GM19328 (cell line): ENCODE results near the gene ZBTB5.
"Not testable (repeated sequence)": the region's sequence is repeated elsewhere in the genome, so short reads cannot be mapped to it uniquely, and the experiment has no call there.

Experiments
- ATAC-seq: cut with Tn5 transposase; IDR thresholded peaks from one replicate; pipeline ENCODE4 v1.9.1; 2021; ENCODE audit warnings: mild to moderate bottlenecking, moderate library complexity; ENCODE audit not compliant: unreplicated experiment

ZBTB5 gene

DNA sequence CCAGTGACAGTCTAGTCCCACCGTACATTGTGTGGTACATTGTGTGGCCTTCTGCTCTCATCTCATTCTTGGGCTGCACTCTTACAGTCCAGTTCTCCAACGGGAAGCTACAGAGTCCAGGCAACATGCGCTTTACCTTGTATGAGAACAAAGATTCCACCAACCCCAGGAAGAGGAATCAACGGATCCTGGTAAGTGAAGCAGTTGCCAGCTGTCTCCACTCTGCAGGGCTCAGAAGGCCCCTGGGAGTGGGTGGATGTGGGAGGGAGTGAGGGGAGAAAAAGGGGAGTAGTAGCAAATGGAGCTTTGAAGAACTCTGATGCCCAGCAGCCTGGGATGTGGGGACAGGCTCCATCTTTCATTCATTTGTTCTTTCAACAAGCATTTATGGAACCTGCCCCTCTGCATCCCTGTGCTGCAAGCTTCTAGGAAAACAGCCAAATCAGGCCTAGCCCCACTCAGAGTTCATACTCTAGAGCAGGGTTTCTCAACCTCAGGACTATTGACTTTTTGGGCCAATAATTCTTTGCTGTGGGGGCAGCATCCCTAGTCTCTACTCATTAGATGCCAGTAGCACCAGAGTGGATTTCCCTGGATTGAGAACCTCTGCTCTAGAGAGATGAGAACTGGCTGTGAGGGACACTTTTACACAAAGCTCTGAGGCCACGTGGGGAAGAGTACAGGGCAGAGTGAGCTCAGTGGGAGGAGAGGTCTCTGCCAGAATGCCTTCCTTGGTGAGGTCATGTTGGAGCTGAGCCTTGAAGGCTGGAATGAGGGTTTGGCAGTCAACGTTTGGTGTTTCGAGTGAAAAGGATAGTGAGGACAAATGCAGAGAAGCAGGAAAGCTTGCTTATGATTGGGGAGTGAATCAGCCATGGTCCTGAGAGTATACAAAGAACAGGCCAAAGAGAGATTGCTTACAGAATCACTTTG is 21.6 kb upstream of the ZBTB5 start:
- ATAC-seq: no peak

DNA sequence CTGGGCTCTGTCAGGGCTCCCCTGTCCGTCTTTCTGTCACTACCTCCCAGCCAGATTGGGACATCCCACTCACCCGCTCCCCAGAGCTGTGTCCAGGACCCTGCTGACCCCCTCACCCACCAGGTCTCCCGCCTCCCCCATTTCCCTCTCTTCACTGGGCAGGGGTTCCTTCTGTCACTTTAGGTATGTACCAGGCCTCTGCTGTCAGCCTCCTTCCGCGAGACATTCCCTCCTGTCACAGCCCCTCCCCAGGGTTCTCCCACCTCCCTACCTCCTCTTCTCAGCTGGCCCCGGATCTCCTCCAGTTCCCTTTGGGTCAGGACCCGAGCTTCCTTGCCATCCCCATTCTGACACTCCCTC is 21.0 kb upstream of the ZBTB5 start:
- ATAC-seq: no peak

DNA sequence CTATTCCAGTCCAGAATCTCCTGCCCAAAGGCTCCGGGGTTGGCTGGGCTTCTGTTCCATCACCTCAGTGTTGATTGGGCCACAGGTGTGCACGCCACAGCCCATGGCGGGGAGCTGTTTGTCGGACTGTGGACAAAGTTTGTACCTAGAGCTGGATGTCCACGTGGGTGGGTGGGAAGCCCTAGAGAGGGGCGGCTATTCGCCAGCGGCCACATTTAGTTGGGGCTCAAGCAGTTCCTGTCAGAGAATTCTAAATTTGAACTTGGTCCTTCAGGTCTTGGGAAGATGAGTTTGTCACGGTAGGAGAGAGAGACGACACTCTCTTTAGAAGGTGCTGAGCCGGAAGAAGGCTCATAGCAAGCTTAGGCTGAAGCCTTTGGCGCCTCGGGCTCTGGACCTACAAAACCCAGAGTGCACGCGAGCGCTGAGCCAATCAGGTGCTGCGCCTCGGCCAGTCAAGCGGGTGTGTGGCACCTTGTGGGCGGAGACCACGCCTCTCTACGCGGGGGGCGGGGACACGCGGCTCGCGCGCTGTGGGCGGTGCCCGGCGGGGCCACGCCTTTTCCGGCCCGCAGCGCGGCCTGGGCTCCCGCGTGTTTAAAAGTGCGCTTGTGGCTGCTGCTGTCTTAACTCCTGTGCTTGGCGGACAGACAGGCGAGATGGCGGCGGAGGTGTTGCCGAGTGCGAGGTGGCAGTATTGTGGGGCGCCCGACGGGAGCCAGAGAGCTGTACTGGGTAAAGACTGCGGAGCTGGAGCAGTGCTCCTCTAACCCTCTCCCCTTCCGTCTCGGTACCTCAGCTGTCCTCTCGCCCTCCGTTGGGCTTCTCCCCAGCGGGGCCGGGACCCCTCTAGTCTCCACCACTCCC is 20.4 kb upstream of the ZBTB5 start, which contains the start of gene POLR1E:
POLR1E (plus strand) TSS at position 560 of the 867 bp plus-strand sequence; CDS start at position 660, 100 bp downstream.
- ATAC-seq: peak; percentile 96

DNA sequence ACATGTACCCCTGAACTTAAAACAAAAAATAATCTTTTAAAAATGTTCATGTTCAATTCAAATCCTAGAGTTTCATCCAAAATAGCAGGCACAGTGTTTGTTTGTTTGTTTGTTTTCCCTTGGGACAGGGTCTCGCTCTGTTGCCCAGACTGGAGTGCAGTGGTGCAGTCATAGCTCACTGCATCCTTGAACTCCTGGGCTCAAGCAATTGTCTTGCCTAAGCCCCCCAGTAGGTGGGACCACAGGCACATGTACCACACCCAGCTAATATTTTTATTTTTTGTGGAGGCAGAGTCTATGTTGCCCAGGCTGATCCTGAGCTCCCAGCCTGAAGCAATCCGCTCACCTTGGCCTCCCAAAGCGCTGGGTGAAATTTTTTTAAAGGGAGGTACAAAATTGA is 15.5 kb upstream of the ZBTB5 start:
- no peak for ATAC-seq

DNA sequence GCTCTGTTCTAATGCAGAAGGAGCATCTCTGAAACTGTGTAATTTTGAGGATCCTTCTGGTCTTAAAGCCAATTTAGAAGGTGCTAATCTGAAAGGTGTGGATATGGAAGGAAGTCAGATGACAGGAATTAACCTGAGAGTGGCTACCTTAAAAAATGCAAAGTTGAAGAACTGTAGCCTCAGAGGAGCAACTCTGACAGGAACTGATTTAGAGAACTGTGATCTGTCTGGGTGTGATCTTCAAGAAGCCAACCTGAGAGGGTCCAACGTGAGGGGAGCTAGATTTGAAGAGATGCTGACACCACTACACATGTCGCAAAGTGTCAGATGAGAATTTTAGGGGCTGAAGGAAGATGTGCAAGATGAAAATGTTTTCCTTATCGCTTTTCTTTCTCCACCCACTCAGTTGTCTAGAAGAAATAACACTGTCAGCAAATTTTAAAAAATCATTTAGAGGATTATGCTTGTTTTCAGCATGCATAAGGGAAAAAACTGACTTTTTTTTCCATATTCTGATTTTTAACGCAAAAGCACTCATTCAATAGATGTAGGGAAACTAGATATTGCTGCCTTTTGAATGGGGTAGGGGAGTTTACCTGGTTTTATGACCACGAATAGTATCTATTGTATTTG is 12.9 kb upstream of the ZBTB5 start:
- ATAC-seq: not testable (repeated sequence)

DNA sequence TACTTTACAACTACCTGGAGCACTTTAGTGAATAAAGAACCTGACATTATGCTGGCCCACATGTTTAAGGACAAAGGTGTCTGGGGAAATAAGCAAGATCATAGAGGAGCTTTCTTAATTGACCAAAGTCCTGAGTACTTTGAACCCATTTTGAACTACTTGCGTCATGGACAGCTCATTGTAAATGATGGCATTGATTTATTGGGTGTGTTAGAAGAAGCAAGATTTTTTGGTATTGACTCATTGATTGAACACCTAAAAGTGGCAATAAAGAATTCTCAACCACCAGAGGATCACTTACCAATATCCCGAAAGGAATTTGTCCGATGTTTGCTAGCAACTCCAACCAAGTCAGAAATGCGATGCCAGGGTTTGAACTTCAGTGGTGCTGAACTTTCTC is 12.2 kb upstream of the ZBTB5 start:
- ATAC-seq: not testable (repeated sequence)

DNA sequence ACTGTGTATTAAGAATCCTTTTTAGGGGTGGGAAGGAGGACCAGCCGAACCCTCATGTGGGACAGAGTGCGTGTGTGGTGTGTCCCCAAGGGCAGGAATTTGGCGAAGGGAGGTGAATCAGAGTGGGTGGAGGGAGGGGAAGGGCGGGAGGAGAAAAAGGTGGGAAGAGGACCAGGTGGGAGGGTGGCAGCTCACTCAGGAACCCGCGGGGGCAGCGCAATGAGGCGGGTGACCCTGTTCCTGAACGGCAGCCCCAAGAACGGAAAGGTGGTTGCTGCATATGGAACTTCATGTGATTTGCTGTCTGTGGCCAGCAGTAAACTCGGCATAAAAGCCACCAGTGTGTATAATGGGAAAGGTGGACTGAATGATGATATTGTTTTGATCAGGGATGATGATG is 11.7 kb upstream of the ZBTB5 start:
- ATAC-seq: no peak

DNA sequence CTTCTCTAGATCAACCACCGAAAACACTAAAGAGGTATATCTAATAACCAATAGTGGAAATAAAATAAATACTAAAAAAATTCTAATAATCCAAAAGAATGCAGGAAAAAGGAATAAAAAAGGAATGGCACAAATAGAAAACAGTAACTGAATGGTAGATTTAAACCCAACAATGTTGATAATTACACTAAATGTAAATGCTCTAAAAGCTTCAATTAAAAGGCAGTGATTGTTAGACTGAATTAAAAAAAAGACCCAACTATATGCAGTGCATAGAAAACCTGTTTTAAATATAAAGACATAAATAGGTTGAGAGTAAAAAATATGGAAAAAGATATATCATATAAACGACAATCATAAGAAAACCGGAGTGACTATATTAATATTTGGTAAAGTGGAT is 9.2 kb upstream of the ZBTB5 start:
- ATAC-seq: no peak

DNA sequence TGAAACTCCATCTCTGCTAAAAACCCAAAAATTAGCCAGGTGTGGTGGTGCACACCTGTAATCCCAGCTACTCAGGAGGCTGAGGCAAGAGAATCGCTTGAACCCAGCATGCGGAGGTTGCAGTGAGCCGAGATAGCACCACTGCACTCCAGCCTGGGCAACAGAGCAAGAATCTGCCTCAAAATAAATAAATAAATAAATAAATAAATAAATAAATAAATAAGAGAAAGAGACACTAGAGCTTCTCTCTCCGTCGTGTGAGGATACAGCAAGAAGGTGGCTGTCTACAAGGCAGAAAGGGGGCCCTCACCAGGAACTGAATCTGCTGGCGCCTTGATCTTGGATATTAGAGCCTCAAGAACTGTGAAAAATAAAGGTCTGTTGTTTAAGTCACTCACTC is 8.7 kb upstream of the ZBTB5 start:
- not testable (repeated sequence) for ATAC-seq

DNA sequence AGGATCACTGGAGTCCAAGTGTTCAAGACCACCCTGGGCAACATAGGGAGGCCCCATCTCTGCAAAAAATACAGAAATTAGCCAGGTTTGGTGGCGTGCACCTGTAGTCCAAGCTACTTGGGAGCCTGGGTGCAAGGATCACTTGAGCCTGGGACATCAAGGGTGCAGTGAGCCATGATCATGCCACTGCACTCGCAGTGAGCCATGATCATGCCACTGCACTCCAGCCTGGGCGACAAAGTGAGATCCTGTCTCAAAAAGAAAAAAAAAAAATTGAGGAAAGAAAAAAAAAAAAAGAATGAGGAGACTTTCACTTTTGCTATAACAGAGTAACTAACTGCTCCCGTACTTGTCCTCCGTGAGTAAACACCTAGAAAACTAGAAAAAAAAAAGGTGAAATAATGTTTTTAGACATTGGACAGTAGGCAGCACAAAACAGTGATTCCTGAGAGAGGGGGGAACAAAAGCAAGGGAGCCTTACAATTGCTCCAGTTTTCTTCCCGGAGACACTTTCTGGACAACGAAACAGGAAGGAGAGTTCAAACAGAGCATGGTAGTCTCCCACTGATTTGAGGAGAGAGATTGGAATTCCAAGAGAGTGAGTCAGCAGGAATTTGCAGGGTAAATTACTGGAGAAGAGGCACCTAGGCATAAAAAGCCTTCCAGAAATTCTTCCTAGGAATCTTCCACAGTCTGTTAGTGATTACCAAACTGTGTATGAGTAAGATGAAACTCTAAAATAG is 6.9 kb upstream of the ZBTB5 start:
- ATAC-seq: no peak

DNA sequence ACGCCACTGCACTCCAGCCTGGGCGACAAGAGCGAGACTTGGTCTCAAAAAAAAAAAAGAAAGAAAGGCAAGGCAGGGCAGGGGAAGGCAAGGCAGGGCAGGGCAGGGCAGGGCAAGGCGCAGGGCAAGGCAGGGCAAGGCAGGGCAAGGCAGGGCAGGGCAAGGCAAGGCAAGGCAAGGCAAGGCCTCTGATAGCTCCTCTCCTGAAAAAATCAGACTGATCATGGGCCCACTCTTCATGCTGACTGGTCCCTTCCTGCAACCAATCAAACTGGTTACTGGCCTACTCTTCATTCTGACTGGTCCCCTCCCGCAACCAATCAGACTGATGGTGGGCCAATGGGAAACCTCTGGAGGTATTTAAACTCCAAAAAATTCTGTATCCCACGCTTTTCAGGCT is 3.4 kb upstream of the ZBTB5 start:
- ATAC-seq: no peak

DNA sequence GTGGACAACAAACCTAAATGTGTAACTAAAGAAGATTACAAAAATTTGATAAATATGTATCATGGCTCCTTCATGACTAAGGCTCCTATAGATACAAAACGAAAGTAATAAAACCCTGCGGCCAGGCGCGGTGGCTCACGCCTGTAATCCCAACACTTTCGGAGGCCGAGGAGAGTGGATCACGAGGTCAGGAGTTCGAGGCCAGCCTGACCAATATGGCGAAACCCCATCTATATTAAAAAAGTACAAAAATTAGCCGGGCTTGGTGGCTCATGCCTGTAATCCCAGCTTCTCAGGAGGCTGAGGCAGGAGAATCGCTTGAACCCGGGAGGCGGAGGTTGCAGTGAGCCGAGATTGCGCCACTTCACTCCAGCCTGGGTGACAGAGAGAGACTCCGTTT is 2.3 kb upstream of the ZBTB5 start:
- ATAC-seq: not testable (repeated sequence)

DNA sequence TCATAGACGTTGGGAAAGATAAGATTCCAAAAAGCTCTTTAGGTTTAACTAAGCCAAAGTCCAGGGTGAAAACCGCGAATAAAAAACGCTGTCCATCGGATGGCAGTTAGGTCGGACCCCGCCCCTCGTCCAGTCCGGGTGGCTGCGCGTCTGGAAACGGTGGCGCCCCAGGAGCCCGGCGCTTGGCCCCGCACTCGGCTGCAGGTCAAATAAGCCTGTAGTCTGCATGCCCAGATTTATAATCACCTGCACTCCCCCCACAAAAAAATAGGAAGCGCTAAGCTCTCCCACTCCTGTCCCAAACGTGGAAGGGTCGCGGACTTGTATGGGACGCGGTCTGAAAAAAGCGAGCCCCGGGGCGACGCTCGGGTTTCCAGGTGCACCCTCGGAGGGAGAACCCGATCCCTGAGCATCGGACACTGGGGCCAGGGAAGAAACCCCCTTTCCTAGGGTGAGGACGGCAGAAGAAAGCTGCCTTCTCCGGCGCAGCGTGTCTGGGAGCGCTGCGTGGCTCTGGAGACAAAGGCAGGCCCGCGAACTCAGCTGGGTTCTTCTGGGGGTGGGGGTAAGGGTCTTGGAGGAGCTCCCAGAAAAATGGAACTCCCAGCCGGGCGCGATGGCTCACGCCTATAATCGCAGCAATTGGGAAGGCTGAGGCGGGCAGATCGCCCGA is 923 bp upstream of the ZBTB5 start:
- ATAC-seq: no peak

DNA sequence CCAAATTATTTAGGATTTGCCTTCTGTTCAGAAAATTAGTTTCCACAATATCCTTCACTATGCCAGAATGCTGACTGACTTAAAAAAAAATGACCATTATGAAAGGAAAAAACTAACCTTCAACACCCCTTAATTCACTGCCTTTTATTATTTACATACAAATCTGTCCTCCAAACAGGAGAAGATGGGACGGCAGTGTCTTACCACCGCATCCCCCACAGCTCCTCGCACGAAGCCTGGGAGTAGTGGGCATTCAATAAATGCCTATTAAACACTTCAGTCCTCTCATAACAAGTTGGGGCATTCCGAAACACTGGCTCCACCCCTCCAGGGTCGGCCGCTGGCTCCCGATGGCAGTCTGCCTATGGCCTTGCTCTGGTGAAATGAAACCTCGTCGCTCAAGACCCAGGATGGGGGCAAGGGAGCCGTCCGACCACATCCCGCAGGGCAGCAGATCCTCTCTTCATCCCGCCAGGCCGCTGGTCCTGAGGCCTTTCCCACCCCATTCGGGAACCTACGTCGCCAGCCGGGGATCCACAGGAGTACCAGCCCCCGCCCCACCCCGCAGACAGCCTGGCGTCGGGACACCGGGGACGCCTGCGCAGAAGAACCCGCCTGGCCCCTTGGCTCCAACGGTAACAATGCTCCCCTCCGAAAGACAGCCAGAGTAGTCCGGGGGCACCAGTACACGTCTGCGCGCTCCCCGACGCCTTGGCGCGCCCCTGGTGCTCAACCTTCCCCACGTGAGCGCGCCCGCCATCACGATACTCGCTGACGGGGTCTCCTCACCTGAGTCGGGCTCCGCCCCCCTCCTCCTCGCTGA is 613 bp downstream of the ZBTB5 start:
- peak; percentile 32 for ATAC-seq

DNA sequence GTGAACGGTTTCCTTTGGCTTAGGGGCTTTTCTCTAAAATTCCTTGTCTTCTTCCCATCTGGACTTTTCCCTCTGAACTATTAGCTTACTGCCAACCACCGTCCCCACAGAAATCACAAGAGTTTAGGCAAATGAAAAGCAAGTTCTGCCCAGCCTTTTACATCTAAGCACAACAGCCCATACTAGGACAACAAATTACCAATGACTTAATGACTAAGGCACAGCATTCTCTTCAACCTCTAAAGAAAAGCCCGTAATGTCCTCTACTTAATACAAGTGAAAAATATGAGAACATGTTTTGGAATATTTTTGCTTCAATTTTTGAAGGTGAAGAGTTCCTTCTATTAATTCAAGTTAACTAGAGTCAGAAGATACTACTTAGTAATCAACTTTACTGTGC is 1.2 kb downstream of the ZBTB5 start:
- ATAC-seq: no peak

DNA sequence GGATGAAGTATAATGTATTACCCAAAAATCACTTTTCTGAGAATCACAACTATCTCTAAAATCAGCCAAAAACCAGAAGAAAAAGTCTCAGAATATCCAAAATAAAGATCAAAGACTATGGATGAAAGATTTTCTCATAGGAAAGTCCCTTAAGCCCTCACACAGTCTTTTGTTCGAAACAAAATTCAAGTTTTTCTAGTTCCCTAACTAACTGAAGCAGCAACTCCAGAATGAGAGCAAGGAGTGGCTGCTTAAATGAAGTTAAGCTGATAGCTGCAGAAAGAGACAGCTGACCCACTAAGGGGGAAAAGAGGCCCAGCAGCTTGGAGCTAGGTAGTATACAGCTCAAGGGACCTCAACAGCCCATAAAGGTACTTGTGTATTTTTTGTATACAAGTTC is 8.4 kb downstream of the ZBTB5 start:
- no peak for ATAC-seq

DNA sequence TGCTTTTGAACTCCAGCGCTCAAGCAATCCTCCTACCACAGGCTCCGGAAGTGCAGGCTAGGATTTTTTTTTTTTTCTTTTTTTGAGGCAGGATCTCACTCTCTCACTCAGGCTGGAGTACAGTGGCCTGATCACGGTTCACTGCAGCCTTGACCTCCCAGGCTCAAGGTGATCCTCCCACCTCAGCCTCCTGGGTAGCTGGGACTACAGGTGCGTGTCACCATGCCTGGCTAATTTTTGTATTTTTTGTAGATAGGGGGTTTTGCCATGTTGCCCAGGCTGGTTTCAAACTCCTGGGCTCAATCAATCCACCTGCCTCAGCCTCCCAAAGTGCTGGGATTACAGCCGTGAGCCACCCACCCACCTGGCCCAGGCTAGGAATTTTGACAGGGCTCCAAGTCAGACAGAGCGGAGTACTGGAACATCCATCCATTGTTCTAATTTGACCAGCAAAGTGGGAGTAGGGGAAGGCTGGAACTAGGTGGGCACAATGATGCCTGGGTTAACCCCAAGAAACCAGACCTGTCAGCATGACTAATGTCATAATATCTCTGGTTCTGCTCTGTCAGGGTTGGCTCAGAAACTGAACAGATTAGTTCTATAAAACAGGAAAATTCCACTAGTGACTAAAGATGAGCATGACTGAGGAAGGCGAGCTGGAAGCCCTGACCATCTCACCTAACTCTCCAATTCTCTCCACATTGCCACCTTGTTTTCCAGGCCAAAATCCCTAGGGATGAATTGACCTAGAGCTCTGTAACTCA is 9.2 kb downstream of the ZBTB5 start:
- no peak for ATAC-seq

DNA sequence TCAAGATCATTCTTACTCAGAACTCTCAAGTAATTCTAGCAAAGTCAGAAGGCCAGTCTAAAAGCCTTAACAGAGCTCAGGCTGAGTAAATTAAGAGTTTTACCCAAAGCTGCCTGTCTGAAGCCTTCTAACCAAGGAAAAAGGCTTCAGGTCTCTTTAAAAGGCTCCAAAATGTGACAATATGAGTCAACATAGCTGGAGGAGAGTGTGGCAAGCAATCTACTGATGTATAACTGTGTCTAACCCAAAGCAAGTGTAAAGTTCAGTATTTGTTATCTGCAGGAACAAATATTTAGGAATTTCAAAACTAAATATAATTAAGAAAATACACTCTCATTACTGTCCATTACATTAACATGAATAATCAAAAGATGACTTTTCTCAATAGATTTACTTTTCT is 11.0 kb downstream of the ZBTB5 start:
- no peak for ATAC-seq

DNA sequence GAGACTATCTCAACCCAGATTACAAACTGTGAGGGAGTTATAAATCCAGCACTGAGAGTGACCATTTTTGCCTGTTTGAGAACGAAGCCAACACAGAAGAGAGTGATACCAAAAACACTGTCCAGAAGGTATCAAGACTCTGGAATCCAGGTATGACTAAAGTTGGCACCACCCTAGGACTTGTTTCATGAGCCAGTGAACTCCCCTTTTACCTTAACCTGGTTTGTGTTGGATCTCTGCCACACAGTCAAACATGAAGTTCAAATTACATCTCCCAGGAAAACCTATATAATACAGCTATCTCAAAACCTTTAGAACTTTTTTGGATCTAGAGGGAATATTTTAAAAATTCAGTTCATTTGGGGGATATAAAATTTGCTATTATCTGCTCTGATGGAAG is 11.4 kb downstream of the ZBTB5 start:
- ATAC-seq: no peak
